ENCODE data around the gene ADAM11. TPM values are rescaled to one million over a fixed set of nuclear protein-coding genes. Genes with fewer than 3 reads are reported as not detected.

ADAM11 gene
- total and polyA plus RNA-seq, 2 of the 4 experiments (the other 2 are of a cell fraction), result 0.36 to 0.53 TPM

GRCh38 chr17:44734272-44734671, 24.5 kb upstream of the ADAM11 start:
- H3K4me3 ChIP-seq (ENCODE audit: insufficient read depth, low read depth, low read length), result no peak overlapping the region
- intact Hi-C loops (cut with micrococcal nuclease), result no loop called here
- H2BK5ac ChIP-seq (ENCODE audit: low read depth, low read length, poor library complexity, severe bottlenecking), result no peak overlapping the region
- H2BK120ac ChIP-seq (ENCODE audit: low read depth, low read length), result no peak overlapping the region
- no peaks in the 10 kb centered on the region for H3K9me3 ChIP-seq (ENCODE audit: control insufficient read depth, insufficient read depth, low read length)
- in situ Hi-C loops (cut with MboI; ENCODE audit: low sequenced_read_pairs), result no loop called here
- H3K14ac ChIP-seq (replicated peaks; ENCODE audit: low read depth, low read length), result no peak overlapping the region
- H2AFZ ChIP-seq (replicated peaks; ENCODE audit: low read length, poor library complexity), result no peak overlapping the region
- POLR2A ChIA-PET (ENCODE audit: unreplicated experiment), result no interaction called here
- ATAC-seq (ENCODE audit: low read depth) (no peak), DNase-seq (no peak)
- H2AK9ac ChIP-seq (replicated peaks; ENCODE audit: low read depth, low read length, poor library complexity), result no peak overlapping the region
- H2BK20ac ChIP-seq (ENCODE audit: low read depth, low read length), result no peak overlapping the region
- H2BK15ac ChIP-seq (ENCODE audit: low read depth, low read length), result no peak overlapping the region
- no peak overlapping the region for H3K56ac ChIP-seq (ENCODE audit: extremely low read depth, insufficient read depth, low read length)
- no peak overlapping the region for H3K9ac ChIP-seq (ENCODE audit: low read depth, low read length)
- CTCF ChIA-PET, result no interaction called here
- H4K20me1 ChIP-seq (ENCODE audit: insufficient read depth, low read length), result no peaks in the 10 kb centered on the region
- no peaks in the 10 kb centered on the region for H3K27me3 ChIP-seq (ENCODE audit: control insufficient read depth, insufficient read depth, low read length)
- no peak overlapping the region for H4K8ac ChIP-seq (ENCODE audit: low read depth in 2 of 2, low read length in 2 of 2)
- H4K5ac ChIP-seq (ENCODE audit: low read depth, low read length), result no peak overlapping the region
- no peak for TF ChIP-seq FOS (IDR thresholded peaks at IDR 0.05; ENCODE audit: low read depth, low read length)
- no peak for TF ChIP-seq CHD1 (IDR thresholded peaks at IDR 0.05; ENCODE audit: low read depth, low read length)
- TF ChIP-seq NFE2L2 (IDR thresholded peaks at IDR 0.05; ENCODE audit: low read depth, low read length), result no peak
- TF ChIP-seq SMC3 (IDR thresholded peaks at IDR 0.05; ENCODE audit: low read depth, low read length), result no peak
- no peak for TF ChIP-seq MXI1 (IDR thresholded peaks at IDR 0.05; ENCODE audit: borderline replicate concordance, low read depth, low read length)
- TF ChIP-seq MAFK (IDR thresholded peaks at IDR 0.05; ENCODE audit: low read depth, low read length), result no peak
- TF ChIP-seq RFX5 (IDR thresholded peaks at IDR 0.05; ENCODE audit: low read depth, low read length), result no peak
- no peak overlapping the region for H3K4me2 ChIP-seq (ENCODE audit: low read depth, low read length)
- BruUV-seq (replicated peaks), result no TSS peak
- no peak overlapping the region for H3K23ac ChIP-seq (ENCODE audit: low read depth, low read length)
- dilution Hi-C loops (cut with HindIII; ENCODE audit: low sequenced_read_pairs, unreplicated experiment), result no loop called here
- 0 out of 4 replicates have a peak, but pooled peaks cover 0 to 3% of the 10 kb centered on the region in 2 experiments for H3K79me1 ChIP-seq (ENCODE audit: low read depth in 1 of 2, low read length in 2 of 2)
- no peak overlapping the region for H4K91ac ChIP-seq (ENCODE audit: insufficient read depth, low read depth, low read length)
- WGBS, 2 experiments (ENCODE audit: extremely low coverage in 2 of 2, insufficient read length in 1 of 2), result no CpG with 5 or more reads among the region's 2 CpGs
- no peaks in the 10 kb centered on the region for H3K4me1 ChIP-seq (ENCODE audit: control insufficient read depth, insufficient read depth, low read length)
- peaks cover 5% of the 10 kb centered on the region for H3K36me3 ChIP-seq (ENCODE audit: control insufficient read depth, insufficient read depth, low read length)
- H3K9me1 ChIP-seq (ENCODE audit: insufficient read depth, low read length), result peaks cover 2% of the 10 kb centered on the region; the same call in 1 of the 2 replicates
- no peak overlapping the region for H3K18ac ChIP-seq (ENCODE audit: low read depth, low read length)
- H2AK5ac ChIP-seq (ENCODE audit: low read depth, low read length), result no peak overlapping the region
- H3K4ac ChIP-seq (ENCODE audit: low read depth, low read length), result no peak overlapping the region
- H3K27ac ChIP-seq (ENCODE audit: insufficient read depth, low read length), result no peak overlapping the region

All from IMR-90 (cell line).